Activated CD8-positive, alpha-beta T cell treated with anti-CD3 and anti-CD28 coated beads for 36 hours (primary cell): ENCODE measurements around the gene FRMPD1. TPM values are rescaled to one million over a fixed set of nuclear protein-coding genes. Genes with fewer than 3 reads are reported as not detected.
"Not testable (repeated sequence)": the region's sequence is repeated elsewhere in the genome, so short reads cannot be mapped to it uniquely, and the experiment has no call there.

Experiments used
- ATAC-seq: fragments of 200-7000 bp; cut with Tn5 transposase; one replicate; pipeline ENCODE4 v1.10.0; 2021; ENCODE audit warnings: mild to moderate bottlenecking, moderate library complexity
- CTCF ChIA-PET: fragments of 350-600 bp; sonication (Branson Sonifier 250); formaldehyde crosslinking; loops from one replicate; lab custom pipeline; 2021; ENCODE audit warnings: antibody characterized with exemption; lab: Charles Lee
- POLR2A ChIA-PET: fragments of 350-600 bp; sonication (Branson Sonifier 250); formaldehyde crosslinking; loops from one replicate; lab custom pipeline; 2021; ENCODE audit warnings: antibody characterized with exemption; lab: Charles Lee
- DNase-seq: peaks from one replicate; pipeline ENCODE4 v3.0.0-alpha.2; 2020
- H3K27ac Mint-ChIP-seq: one replicate; pipeline ENCODE4 v1.8.0; 2021; ENCODE audit warnings: mild to moderate bottlenecking, mixed read lengths
- H3K27me3 Mint-ChIP-seq: one replicate; pipeline ENCODE4 v1.8.0; 2021; ENCODE audit warnings: mixed read lengths
- H3K36me3 Mint-ChIP-seq: one replicate; pipeline ENCODE4 v1.8.0; 2021; ENCODE audit warnings: low read depth, mixed read lengths
- H3K4me1 Mint-ChIP-seq: one replicate; pipeline ENCODE4 v1.8.0; 2021; ENCODE audit warnings: low read depth, mixed read lengths
- H3K4me3 Mint-ChIP-seq: one replicate; pipeline ENCODE4 v1.8.0; 2021; ENCODE audit warnings: mild to moderate bottlenecking, moderate library complexity, mixed read lengths
- H3K9me3 Mint-ChIP-seq: one replicate; pipeline ENCODE4 v1.8.0; 2021; ENCODE audit warnings: mixed read lengths
- intact Hi-C: fragments of 100-400 bp; cut with micrococcal nuclease; formaldehyde crosslinking; loops from one replicate; pipeline ENCODE4 v1.10.0; 2022
- total RNA-seq, 2 experiments: library from RNA; stranded (reverse); gene quantifications; one replicate each; pipeline ENCODE4 v1.2.3, GENCODE V29; 2021
- TF ChIP-seq, protein P1 (sequence below): fragments of 200-600 bp; IDR thresholded peaks from one replicate; pipeline ENCODE4 v1.8.0; 2022; ENCODE audit warnings: antibody characterized with exemption, mild to moderate bottlenecking

Gene FRMPD1
- total RNA-seq, 2 experiments from 2014 or later = not detected

DNA sequence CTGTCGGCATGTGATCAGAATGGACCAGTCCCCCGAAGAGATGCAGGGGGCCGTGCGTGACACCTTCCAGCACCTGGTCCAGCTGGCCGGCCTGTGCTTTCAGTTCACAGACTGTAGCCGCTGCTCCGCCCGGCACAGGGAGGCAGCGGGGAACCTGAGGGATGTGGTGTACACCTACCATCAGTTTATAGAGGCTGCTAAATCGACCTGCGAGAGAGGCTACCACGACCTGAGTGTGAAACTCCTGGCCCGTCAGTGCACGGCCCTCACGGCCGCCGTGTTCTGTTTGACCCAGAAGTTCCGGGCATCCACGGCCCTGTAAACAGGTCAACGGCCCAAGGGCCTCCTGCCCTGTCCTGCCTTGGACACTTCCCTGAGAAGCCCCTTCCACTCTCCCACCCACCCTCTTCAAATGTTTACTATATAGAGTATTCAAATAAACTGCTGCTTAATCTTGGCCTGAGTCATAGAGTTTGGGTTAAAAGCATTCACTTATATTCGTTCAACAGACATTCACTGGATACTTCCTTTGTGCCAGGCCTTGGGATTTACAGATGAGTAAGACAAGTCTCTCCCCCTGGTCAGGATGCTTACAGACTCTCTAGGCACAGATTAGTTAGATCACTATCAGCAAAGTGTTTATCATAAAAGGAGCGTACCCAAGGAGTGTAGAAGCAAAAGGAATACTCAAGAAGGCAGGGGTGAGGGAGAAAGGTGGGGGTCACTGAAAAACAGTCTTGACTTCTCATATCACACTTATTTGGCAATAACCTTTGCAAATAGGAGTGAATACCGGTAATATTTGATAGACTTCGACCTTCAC is 95.9 kb downstream of the FRMPD1 start:
- Mint-ChIP-seq H3K27me3 (no peaks in the 10 kb centered on the region), H3K9me3 (no peaks in the 10 kb centered on the region), H3K27ac (no peak overlapping the region), H3K4me3 (no peak overlapping the region), H3K36me3 (no peaks in the 10 kb centered on the region), H3K4me1 (no peaks in the 10 kb centered on the region)
- CTCF ChIA-PET = interaction anchor here (0.6 to 0.8 kb wide), 2 partner anchors 22 to 248 kb away, joined by 3 read pairs; no protein-coding TSS in a partner anchor
- TF ChIP-seq, protein P1, sequence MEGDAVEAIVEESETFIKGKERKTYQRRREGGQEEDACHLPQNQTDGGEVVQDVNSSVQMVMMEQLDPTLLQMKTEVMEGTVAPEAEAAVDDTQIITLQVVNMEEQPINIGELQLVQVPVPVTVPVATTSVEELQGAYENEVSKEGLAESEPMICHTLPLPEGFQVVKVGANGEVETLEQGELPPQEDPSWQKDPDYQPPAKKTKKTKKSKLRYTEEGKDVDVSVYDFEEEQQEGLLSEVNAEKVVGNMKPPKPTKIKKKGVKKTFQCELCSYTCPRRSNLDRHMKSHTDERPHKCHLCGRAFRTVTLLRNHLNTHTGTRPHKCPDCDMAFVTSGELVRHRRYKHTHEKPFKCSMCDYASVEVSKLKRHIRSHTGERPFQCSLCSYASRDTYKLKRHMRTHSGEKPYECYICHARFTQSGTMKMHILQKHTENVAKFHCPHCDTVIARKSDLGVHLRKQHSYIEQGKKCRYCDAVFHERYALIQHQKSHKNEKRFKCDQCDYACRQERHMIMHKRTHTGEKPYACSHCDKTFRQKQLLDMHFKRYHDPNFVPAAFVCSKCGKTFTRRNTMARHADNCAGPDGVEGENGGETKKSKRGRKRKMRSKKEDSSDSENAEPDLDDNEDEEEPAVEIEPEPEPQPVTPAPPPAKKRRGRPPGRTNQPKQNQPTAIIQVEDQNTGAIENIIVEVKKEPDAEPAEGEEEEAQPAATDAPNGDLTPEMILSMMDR = no peak
- intact Hi-C loops = loop anchor here (5.0 to 10.0 kb wide), 2 partner anchors 51 to 108 kb away; no protein-coding TSS in a partner anchor
- DNase-seq (no peak), ATAC-seq (peak; percentile 17)
- POLR2A ChIA-PET = no interaction called here

DNA sequence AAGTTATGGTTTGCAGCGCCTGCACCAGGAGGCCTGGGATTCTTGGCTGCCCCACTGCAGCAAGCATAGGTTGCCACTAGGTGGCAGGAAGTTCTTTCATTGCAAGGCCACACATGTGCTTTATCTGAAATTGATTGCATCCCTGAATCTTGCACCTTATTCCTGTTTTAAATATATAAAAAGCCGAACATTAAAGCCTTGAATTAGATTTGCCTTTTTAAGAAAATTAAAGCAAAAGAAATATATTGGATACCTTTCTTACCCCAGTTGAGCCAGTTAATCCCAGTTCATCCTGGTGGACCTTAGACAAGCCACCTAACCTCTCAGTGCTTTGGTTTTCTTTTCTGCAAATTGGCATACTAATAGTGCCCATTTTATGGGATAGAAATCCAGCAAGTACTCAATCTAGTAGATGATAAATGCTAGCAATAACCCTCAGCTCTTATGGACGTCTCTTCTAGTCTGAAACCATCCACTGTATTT is 96.6 kb downstream of the FRMPD1 start:
- Mint-ChIP-seq H3K9me3 (no peaks in the 10 kb centered on the region), H3K27me3 (no peaks in the 10 kb centered on the region), H3K36me3 (no peaks in the 10 kb centered on the region), H3K4me3 (no peak overlapping the region), H3K4me1 (no peaks in the 10 kb centered on the region), H3K27ac (no peak overlapping the region)
- ATAC-seq (peak; percentile 99), DNase-seq (peak; percentile 75)
- CTCF ChIA-PET = interaction anchor here (0.6 to 1.5 kb wide), 7 partner anchors 21 to 266 kb away, joined by 3 to 5 read pairs (median 3); no protein-coding TSS in a partner anchor
- TF ChIP-seq, protein P1 = peak; percentile 82
- POLR2A ChIA-PET = no interaction called here
- intact Hi-C loops = loop anchor here (5.0 to 10.0 kb wide), 2 partner anchors 50 to 107 kb away; no protein-coding TSS in a partner anchor

DNA sequence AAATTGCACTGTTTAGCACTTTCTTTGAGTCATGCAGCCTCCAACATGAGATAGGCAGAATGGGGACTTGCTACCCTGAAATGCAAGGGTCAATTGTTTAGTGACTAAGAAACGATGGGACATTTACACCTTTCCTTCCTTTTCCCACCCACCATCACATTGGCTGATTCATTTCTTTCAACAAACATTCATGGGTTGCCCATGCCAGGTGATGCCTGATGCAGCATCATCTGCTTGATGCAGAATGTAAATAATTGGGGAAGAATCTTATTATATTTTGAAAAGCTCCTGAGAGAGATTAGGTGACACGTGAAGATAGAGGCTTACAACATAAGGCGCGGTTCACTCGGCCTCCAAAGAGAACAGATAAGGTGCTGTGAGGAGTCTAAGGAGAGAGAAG is 98.4 kb downstream of the FRMPD1 start:
- intact Hi-C loops = loop anchor here (5.0 to 10.0 kb wide), 2 partner anchors 48 to 106 kb away; no protein-coding TSS in a partner anchor
- DNase-seq (no peak), ATAC-seq (no peak)
- POLR2A ChIA-PET = interaction anchor here (1.0 kb wide), 1 partner anchor 155 kb away, joined by 4 read pairs; no protein-coding TSS in a partner anchor
- Mint-ChIP-seq H3K27ac (no peak overlapping the region), H3K4me3 (no peak overlapping the region), H3K36me3 (no peaks in the 10 kb centered on the region), H3K27me3 (no peaks in the 10 kb centered on the region), H3K4me1 (peaks cover 8% of the 10 kb centered on the region), H3K9me3 (peaks cover 2% of the 10 kb centered on the region)
- CTCF ChIA-PET = interaction anchor here (1.2 to 1.7 kb wide), 5 partner anchors 12 to 163 kb away, joined by 3 to 5 read pairs (median 3); partner anchors contain the start of gene EXOSC3
- TF ChIP-seq, protein P1 = no peak

DNA sequence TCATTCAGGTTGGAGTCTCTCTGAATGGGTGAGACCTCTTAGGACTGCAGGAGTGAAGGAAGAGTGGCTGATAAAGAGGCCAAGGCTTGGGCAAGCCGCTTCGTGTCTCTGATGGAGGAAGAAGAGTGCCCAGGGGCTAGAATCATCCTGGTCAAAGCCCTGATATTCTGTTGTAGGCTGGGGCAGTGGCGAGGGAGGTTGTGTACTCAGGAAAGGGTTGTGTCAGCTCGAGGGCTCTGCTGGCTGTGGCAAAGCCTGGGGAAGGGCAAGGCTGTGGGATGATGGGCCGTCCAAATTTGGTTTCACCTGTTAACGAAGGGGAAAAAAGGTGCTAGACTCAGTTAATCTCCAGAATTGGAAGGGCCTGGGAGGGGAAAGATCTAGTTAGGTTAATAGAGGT is 100.4 kb downstream of the FRMPD1 start:
- Mint-ChIP-seq H3K36me3 (peaks cover 4% of the 10 kb centered on the region), H3K9me3 (peaks cover 2% of the 10 kb centered on the region), H3K27me3 (no peaks in the 10 kb centered on the region), H3K4me1 (peaks cover 18% of the 10 kb centered on the region), H3K4me3 (no peak overlapping the region), H3K27ac (no peak overlapping the region)
- ChIA-PET POLR2A (no interaction called here), CTCF (no interaction called here)
- no peak for ATAC-seq
- DNase-seq = no peak
- intact Hi-C loops = no loop called here
- TF ChIP-seq, protein P1 = no peak

DNA sequence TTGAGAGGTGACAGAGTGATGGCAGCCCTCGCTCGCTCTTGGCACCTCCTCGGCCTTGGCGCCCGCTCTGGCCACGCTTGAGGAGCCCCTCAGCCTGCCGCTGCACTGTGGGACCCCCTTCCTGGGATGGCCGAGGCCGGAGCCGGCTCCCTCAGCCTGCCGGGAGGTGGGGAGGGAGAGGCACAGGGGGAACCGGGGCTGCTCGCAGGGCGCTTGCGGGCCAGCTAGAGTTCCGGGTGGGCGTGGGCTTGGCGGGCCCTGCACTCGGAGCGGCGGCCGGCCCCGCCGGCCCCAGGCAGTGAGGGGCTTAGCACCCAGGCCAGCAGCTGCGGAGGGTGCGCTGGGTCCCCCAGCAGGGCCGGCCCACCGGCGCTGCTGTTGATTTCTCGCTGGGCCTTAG is 101.0 kb downstream of the FRMPD1 start:
- peaks cover 18% of the 10 kb centered on the region for H3K4me1 Mint-ChIP-seq
- not testable (repeated sequence) for DNase-seq, ATAC-seq, H3K36me3 Mint-ChIP-seq, H3K9me3 Mint-ChIP-seq, H3K27me3 Mint-ChIP-seq, H3K4me3 Mint-ChIP-seq, H3K27ac Mint-ChIP-seq
- ChIA-PET POLR2A (interaction anchor here (2.3 kb wide), 1 partner anchor 33 kb away, joined by 14 read pairs; the partner anchor contains the start of gene EXOSC3), CTCF (interaction anchor here (1.5 kb wide), 1 partner anchor 151 kb away, joined by 4 read pairs; no protein-coding TSS in a partner anchor)
- intact Hi-C loops = loop anchor here (2.0 kb wide), 1 partner anchor 31 kb away; no protein-coding TSS in a partner anchor

DNA sequence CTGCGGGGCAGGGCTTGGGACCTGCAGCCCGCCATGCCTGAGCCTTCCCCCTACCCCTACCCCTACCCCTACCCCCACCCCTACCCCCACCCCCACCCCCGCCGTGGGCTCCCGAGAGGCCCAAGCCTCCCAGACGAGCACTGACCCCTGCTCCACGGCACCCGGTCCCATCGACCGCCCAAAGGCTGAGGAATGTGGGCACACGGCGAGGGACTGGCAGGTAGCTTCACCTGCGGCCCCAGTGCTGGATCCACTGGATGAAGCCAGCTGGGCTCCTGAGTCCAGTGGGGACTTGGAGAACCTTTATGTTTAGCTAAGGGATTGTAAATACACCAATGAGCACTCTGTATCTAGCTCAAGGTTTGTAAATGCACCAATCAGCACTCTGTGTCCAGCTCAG is 101.4 kb downstream of the FRMPD1 start:
- H3K4me3 Mint-ChIP-seq, DNase-seq, H3K27me3 Mint-ChIP-seq, H3K36me3 Mint-ChIP-seq, ATAC-seq, H3K27ac Mint-ChIP-seq, H3K9me3 Mint-ChIP-seq: not testable (repeated sequence)
- POLR2A ChIA-PET = interaction anchor here (2.3 kb wide), 1 partner anchor 32 kb away, joined by 14 read pairs; the partner anchor contains the start of gene EXOSC3
- CTCF ChIA-PET = interaction anchor here (0.8 to 1.5 kb wide), 2 partner anchors 82 to 151 kb away, joined by 3 to 4 read pairs; no protein-coding TSS in a partner anchor
- intact Hi-C loops = loop anchor here (2.0 kb wide), 1 partner anchor 31 kb away; no protein-coding TSS in a partner anchor
- H3K4me1 Mint-ChIP-seq = peaks cover 21% of the 10 kb centered on the region
